H1 (cell line): Measurements from ENCODE around the gene RAG2. TPM values are rescaled to one million over a fixed set of nuclear protein-coding genes. Genes with fewer than 3 reads are reported as not detected.

Experiments
- CTCF ChIA-PET: fragments of 300-600 bp; sonication (Branson Sonifier 250); formaldehyde crosslinking; loops from one replicate; lab custom pipeline; 2021; ENCODE audit not compliant: partially characterized antibody; lab: Charles Lee
- POLR2A ChIA-PET: fragments of 300-600 bp; sonication (Branson Sonifier 250); formaldehyde crosslinking; loops from one replicate; lab custom pipeline; 2021; ENCODE audit warnings: inconsistent platforms; ENCODE audit not compliant: partially characterized antibody; lab: Charles Lee
- DNase-seq, 2 experiments: peaks; one replicate each; pipeline versions ENCODE4 v3.0.0 to v3.0.0-alpha.2; 2010 to 2022; ENCODE audit warnings: low spot score in 2 of 2, low read depth in 1 of 2, mixed read lengths in 1 of 2
- FAIRE-seq: peaks from 2 replicates; lab custom pipeline; 2011; peaks lifted over from hg19 to GRCh38; lab: Jason Lieb, UNC
- H2AFZ ChIP-seq: 2 replicates; pipeline ENCODE4 v1.8.1; 2012; ENCODE audit warnings: low read length, inconsistent platforms
- H2AK5ac ChIP-seq: 2 replicates; pipeline ENCODE4 v1.6.1; 2013; ENCODE audit warnings: low read depth, low read length
- H2BK120ac ChIP-seq: replicated peaks from 2 replicates; pipeline ENCODE3; 2013; ENCODE audit warnings: low read depth, low read length, inconsistent platforms
- H2BK12ac ChIP-seq: 2 replicates; pipeline ENCODE4 v1.6.1; 2013; ENCODE audit warnings: low read depth, low read length
- H2BK15ac ChIP-seq: 2 replicates; pipeline ENCODE4 v1.6.1; 2013; ENCODE audit warnings: low read length
- H2BK20ac ChIP-seq: 2 replicates; pipeline ENCODE4 v1.6.1; 2013; ENCODE audit warnings: low read length
- H2BK5ac ChIP-seq: 2 replicates; pipeline ENCODE4 v1.6.1; 2013; ENCODE audit warnings: low read depth, low read length
- H3K14ac ChIP-seq: 2 replicates; pipeline ENCODE4 v1.6.1; 2013; ENCODE audit warnings: inconsistent platforms; ENCODE audit not compliant: insufficient read length
- H3K18ac ChIP-seq: 2 replicates; pipeline ENCODE4 v1.6.1; 2013; ENCODE audit warnings: low read length; ENCODE audit errors: extremely low read depth
- H3K23ac ChIP-seq: 2 replicates; pipeline ENCODE4 v1.6.1; 2013; ENCODE audit warnings: inconsistent platforms; ENCODE audit not compliant: insufficient read length
- H3K23me2 ChIP-seq: 2 replicates; pipeline ENCODE4 v1.6.1; 2013; ENCODE audit warnings: low read depth, low read length
- H3K27ac ChIP-seq: 2 replicates; pipeline ENCODE4 v1.6.1; 2011; ENCODE audit warnings: low read depth, low read length, inconsistent platforms
- H3K27me3 ChIP-seq, 4 experiments: replicated peaks in 1 of 4; 1 replicate in 1 of 4; 2 replicates in 3 of 4; pipeline versions ENCODE4 v1.6.1 to v1.8.1; 2011 to 2013; ENCODE audit warnings: low read length in 3 of 4, mild to moderate bottlenecking in 3 of 4, inconsistent platforms in 2 of 4, mixed read lengths in 2 of 4, moderate library complexity in 1 of 4; ENCODE audit not compliant: control insufficient read depth in 3 of 4, insufficient read depth in 3 of 4; ENCODE audit errors: extremely low read depth in 1 of 4
- H3K36me3 ChIP-seq, 4 experiments: 2 replicates each; pipeline versions ENCODE4 v1.6.1 to v1.8.1; 2011 to 2013; ENCODE audit warnings: mild to moderate bottlenecking in 4 of 4, low read length in 3 of 4, moderate library complexity in 2 of 4, control low read depth in 1 of 4, inconsistent platforms in 1 of 4; ENCODE audit not compliant: insufficient read depth in 4 of 4, control insufficient read depth in 2 of 4
- H3K4ac ChIP-seq: replicated peaks from 2 replicates; pipeline ENCODE3; 2013; ENCODE audit warnings: low read length, low read depth, mixed read lengths, inconsistent platforms; ENCODE audit not compliant: insufficient read length
- H3K4me1 ChIP-seq, 4 experiments: replicated peaks in 1 of 4; 1 replicate in 1 of 4; 2 replicates in 3 of 4; pipeline versions ENCODE4 v1.6.1 to v1.8.1; 2011 to 2013; ENCODE audit warnings: low read length in 3 of 4, inconsistent platforms in 2 of 4, mixed read lengths in 1 of 4; ENCODE audit not compliant: insufficient read depth in 4 of 4, control insufficient read depth in 3 of 4
- H3K4me2 ChIP-seq, 2 experiments: 2 replicates each; pipeline versions ENCODE4 v1.6.1 to v1.8.1; 2011 to 2013; ENCODE audit warnings: low read depth in 2 of 2, low read length in 2 of 2, control low read depth in 1 of 2, inconsistent platforms in 1 of 2, mild to moderate bottlenecking in 1 of 2; ENCODE audit not compliant: insufficient read depth in 1 of 2
- H3K4me3 ChIP-seq, 4 experiments: fragments of 200-600, 300-600 bp in 1 of 4; sonication (generic), shearing (Covaris generic), sonication (Bioruptor Twin) in 1 of 4; 2 replicates each; pipeline versions ENCODE4 v1.5.1 to v1.8.1; 2011 to 2016; ENCODE audit warnings: low read length in 4 of 4, low read depth in 3 of 4, control low read depth in 2 of 4, inconsistent platforms in 2 of 4, mild to moderate bottlenecking in 2 of 4, mixed read lengths in 1 of 4, moderate library complexity in 1 of 4; ENCODE audit not compliant: insufficient read depth in 2 of 4; ENCODE audit errors: extremely low read depth in 1 of 4
- H3K56ac ChIP-seq: replicated peaks from 2 replicates; pipeline ENCODE3; 2013; ENCODE audit warnings: low read depth, mild to moderate bottlenecking, mixed read lengths, low read length, inconsistent platforms; ENCODE audit not compliant: insufficient read length
- H3K79me1 ChIP-seq: 2 replicates; pipeline ENCODE4 v1.6.1; 2013; ENCODE audit warnings: low read depth, low read length, control low read depth
- H3K79me2 ChIP-seq, 2 experiments: 2 replicates each; pipeline versions ENCODE4 v1.6.1 to v1.8.1; 2012 to 2013; ENCODE audit warnings: low read length in 2 of 2, mild to moderate bottlenecking in 2 of 2, inconsistent platforms in 1 of 2; ENCODE audit not compliant: insufficient read depth in 2 of 2, control insufficient read depth in 1 of 2
- H3K9ac ChIP-seq, 4 experiments: replicated peaks in 1 of 4; 1 replicate in 1 of 4; 2 replicates in 3 of 4; pipeline versions ENCODE4 v1.6.1 to v1.8.1; 2011 to 2013; ENCODE audit warnings: low read depth in 3 of 4, low read length in 3 of 4, control low read depth in 2 of 4, mild to moderate bottlenecking in 2 of 4, moderate library complexity in 2 of 4, inconsistent platforms in 1 of 4; ENCODE audit errors: extremely low read depth in 1 of 4
- H3K9me3 ChIP-seq, 2 experiments: 2 replicates each; pipeline versions ENCODE4 v1.6.1 to v1.8.1; 2012 to 2013; ENCODE audit warnings: mild to moderate bottlenecking in 2 of 2, moderate library complexity in 2 of 2, control low read depth in 1 of 2, inconsistent platforms in 1 of 2, low read depth in 1 of 2, low read length in 1 of 2, mixed read lengths in 1 of 2; ENCODE audit not compliant: insufficient read depth in 2 of 2
- H4K20me1 ChIP-seq, 2 experiments: replicated peaks in 1 of 2; 2 replicates each; pipeline versions ENCODE3 to v1.8.1; 2011 to 2013; ENCODE audit warnings: inconsistent platforms in 2 of 2, low read length in 2 of 2, mild to moderate bottlenecking in 1 of 2; ENCODE audit not compliant: insufficient read depth in 2 of 2, control insufficient read depth in 1 of 2
- H4K5ac ChIP-seq: 2 replicates; pipeline ENCODE4 v1.6.1; 2013; ENCODE audit warnings: low read length, low read depth, mixed read lengths, inconsistent platforms; ENCODE audit not compliant: insufficient read length
- H4K8ac ChIP-seq: 2 replicates; pipeline ENCODE4 v1.8.0; 2013; ENCODE audit warnings: mild to moderate bottlenecking, moderate library complexity, low read length, inconsistent platforms; ENCODE audit not compliant: insufficient read depth; ENCODE audit errors: extremely low read depth
- H4K91ac ChIP-seq: replicated peaks from 2 replicates; pipeline ENCODE3; 2013; ENCODE audit warnings: low read length, mixed read lengths, inconsistent platforms; ENCODE audit not compliant: insufficient read length
- SIRT6 ChIP-seq: IDR thresholded peaks from one replicate; pipeline ENCODE4 v1.7.1; 2012; ENCODE audit warnings: low read length, inconsistent platforms
- WGBS, 2 experiments: shearing (Covaris generic) in 1 of 2; methylation state at CpG; one replicate each; pipeline versions ENCODE4 v1.1.6 to v1.1.7; 2013 to 2015; ENCODE audit warnings: low lambda C conversion rate in 2 of 2, mixed read lengths in 2 of 2, inconsistent platforms in 1 of 2, low coverage in 1 of 2, missing lambda C conversion rate in 1 of 2; ENCODE audit not compliant: insufficient replicate concordance in 2 of 2, insufficient coverage in 1 of 2, insufficient read length in 1 of 2; ENCODE audit errors: extremely low coverage in 1 of 2, missing lambda C conversion rate in 1 of 2; 5-methylcytosine and 5-hydroxymethylcytosine counted together
- polyA plus RNA-seq, 7 experiments: library from polyadenylated mRNA; depleted of rRNA in 3 of 7; stranded (reverse) in 5 of 7; unstranded in 2 of 7; fragments of >200 nt in 5 of 7; fragments of 200-250 nt in 2 of 7; gene quantifications; 1 replicate in 5 of 7; 2 replicates in 1 of 7; 4 replicates in 1 of 7; pipeline versions ENCODE4 v1.2.1 to v1.2.3, GENCODE V29; 2011 to 2013; ENCODE audit warnings: missing spikeins in 2 of 7, mixed read lengths in 2 of 7
- total RNA-seq: library from RNA; stranded (reverse); fragmentation: NEBNext Ultra II Directional; extraction: Animal tissue kit (Norgen Biotek cat#: 25700); gene quantifications from 2 replicates; pipeline ENCODE4 v1.2.1, GENCODE V29; 2021

The RAG2 gene
- total and polyA plus RNA-seq, 2 of the 8 experiments (the other 6 are each of a cell fraction or from before 2014, with no cell fraction given): not detected

DNA sequence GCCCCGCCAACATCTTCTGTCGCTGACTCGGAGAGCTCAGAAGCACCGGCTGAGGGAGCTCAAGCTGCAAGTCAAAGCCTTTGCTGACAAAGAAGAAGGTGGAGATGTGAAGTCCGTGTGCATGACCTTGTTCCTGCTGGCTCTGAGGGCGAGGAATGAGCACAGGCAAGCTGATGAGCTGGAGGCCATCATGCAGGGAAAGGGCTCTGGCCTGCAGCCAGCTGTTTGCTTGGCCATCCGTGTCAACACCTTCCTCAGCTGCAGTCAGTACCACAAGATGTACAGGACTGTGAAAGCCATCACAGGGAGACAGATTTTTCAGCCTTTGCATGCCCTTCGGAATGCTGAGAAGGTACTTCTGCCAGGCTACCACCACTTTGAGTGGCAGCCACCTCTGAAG is 23.6 kb downstream of the RAG2 start:
- H3K14ac ChIP-seq: no peak overlapping the region
- H3K18ac ChIP-seq: no peak overlapping the region
- no peak overlapping the region for H3K4me2 ChIP-seq
- no peak overlapping the region for H3K4ac ChIP-seq
- H3K27me3 ChIP-seq: no peaks in the 10 kb centered on the region
- H2BK12ac ChIP-seq: no peak overlapping the region
- H2AK5ac ChIP-seq: no peak overlapping the region
- no peaks in the 10 kb centered on the region for H3K9me3 ChIP-seq
- no peak overlapping the region for H3K23ac ChIP-seq
- DNase-seq (no peak), FAIRE-seq (no peak)
- H3K79me2 ChIP-seq: no peaks in the 10 kb centered on the region
- CTCF ChIA-PET: interaction anchor here (1.3 to 6.1 kb wide), 4 partner anchors 8 to 173 kb away, joined by 6 to 45 read pairs (median 19); no protein-coding TSS in a partner anchor
- H3K9ac ChIP-seq: no peak overlapping the region
- H2BK20ac ChIP-seq: no peak overlapping the region
- no peak overlapping the region for H3K4me3 ChIP-seq
- no peak overlapping the region for H4K8ac ChIP-seq
- H3K23me2 ChIP-seq: no peaks in the 10 kb centered on the region
- no peak overlapping the region for H3K27ac ChIP-seq
- POLR2A ChIA-PET: no interaction called here
- WGBS, 2 experiments: 85% methylated on average over 8 of the region's 8 CpGs; no CpG with 5 or more reads in 1 of the 2 experiments
- no peaks in the 10 kb centered on the region for H3K36me3 ChIP-seq
- H4K5ac ChIP-seq: no peak overlapping the region
- H2AFZ ChIP-seq: no peak overlapping the region
- no peak for TF ChIP-seq SIRT6
- no peak overlapping the region for H2BK5ac ChIP-seq
- H2BK120ac ChIP-seq: no peak overlapping the region
- no peak overlapping the region for H3K56ac ChIP-seq
- no peak overlapping the region for H4K91ac ChIP-seq
- no peak overlapping the region for H2BK15ac ChIP-seq
- no peaks in the 10 kb centered on the region for H3K4me1 ChIP-seq
- peaks cover 0 to under 1% of the 10 kb centered on the region in 2 experiments for H4K20me1 ChIP-seq
- H3K79me1 ChIP-seq: no peaks in the 10 kb centered on the region
